Astrocyte (in vitro differentiated cells and primary cell): ENCODE measurements around the gene PRKCH. TPM values are rescaled to one million over a fixed set of nuclear protein-coding genes. Genes with fewer than 3 reads are reported as not detected.

Experiments used
- DNase-seq: peaks from one replicate; pipeline ENCODE4 v3.0.0-alpha.2; 2010; ENCODE audit warnings: low read depth
- FAIRE-seq: peaks from 2 replicates; lab custom pipeline; 2011; peaks lifted over from hg19 to GRCh38; lab: Jason Lieb, UNC
- H2AFZ ChIP-seq: 2 replicates; pipeline ENCODE4 v1.6.0; 2012; ENCODE audit warnings: low read depth, low read length, inconsistent platforms
- H3K27ac ChIP-seq: 2 replicates; pipeline ENCODE4 v1.5.1; 2011; ENCODE audit warnings: low read depth, low read length, inconsistent platforms
- H3K27me3 ChIP-seq: 2 replicates; pipeline ENCODE4 v1.6.0; 2011; ENCODE audit warnings: low read length, inconsistent platforms; ENCODE audit not compliant: insufficient read depth
- H3K36me3 ChIP-seq: 2 replicates; pipeline ENCODE4 v1.5.1; 2011; ENCODE audit warnings: low read length, inconsistent platforms; ENCODE audit not compliant: insufficient read depth
- H3K4me1 ChIP-seq: 2 replicates; pipeline ENCODE4 v1.5.1; 2011; ENCODE audit warnings: low read length, inconsistent platforms; ENCODE audit not compliant: insufficient read depth
- H3K4me2 ChIP-seq: 2 replicates; pipeline ENCODE4 v1.6.0; 2012; ENCODE audit warnings: low read length, inconsistent platforms
- H3K4me3 ChIP-seq: 2 replicates; pipeline ENCODE4 v1.5.1; 2011; ENCODE audit warnings: low read depth, mild to moderate bottlenecking, low read length, inconsistent platforms; ENCODE audit not compliant: insufficient read depth
- H3K79me2 ChIP-seq: 2 replicates; pipeline ENCODE4 v1.6.0; 2012; ENCODE audit warnings: mild to moderate bottlenecking, low read length, inconsistent platforms; ENCODE audit not compliant: insufficient read depth
- H3K9ac ChIP-seq: 2 replicates; pipeline ENCODE4 v1.6.0; 2012; ENCODE audit warnings: mild to moderate bottlenecking, low read length, inconsistent platforms
- H3K9me3 ChIP-seq: 2 replicates; pipeline ENCODE4 v1.5.1; 2012; ENCODE audit warnings: low read depth, mild to moderate bottlenecking, low read length, inconsistent platforms; ENCODE audit not compliant: insufficient read depth
- H4K20me1 ChIP-seq: 2 replicates; pipeline ENCODE4 v1.6.0; 2012; ENCODE audit warnings: low read length, inconsistent platforms; ENCODE audit not compliant: insufficient read depth
- H3K27ac Mint-ChIP-seq: one replicate; pipeline ENCODE4 v1.8.0; 2021; ENCODE audit warnings: mild to moderate bottlenecking, mixed read lengths; ENCODE audit not compliant: unreplicated experiment
- H3K27me3 Mint-ChIP-seq: one replicate; pipeline ENCODE4 v1.8.0; 2021; ENCODE audit warnings: low read depth, mixed read lengths; ENCODE audit not compliant: unreplicated experiment
- H3K36me3 Mint-ChIP-seq: one replicate; pipeline ENCODE4 v1.8.0; 2021; ENCODE audit warnings: low read depth, mixed read lengths; ENCODE audit not compliant: unreplicated experiment
- H3K4me1 Mint-ChIP-seq: one replicate; pipeline ENCODE4 v1.8.0; 2021; ENCODE audit warnings: low read depth, mixed read lengths; ENCODE audit not compliant: unreplicated experiment
- H3K4me3 Mint-ChIP-seq: one replicate; pipeline ENCODE4 v1.8.0; 2021; ENCODE audit warnings: mild to moderate bottlenecking, moderate library complexity, mixed read lengths; ENCODE audit not compliant: unreplicated experiment
- H3K9me3 Mint-ChIP-seq: one replicate; pipeline ENCODE4 v1.8.0; 2021; ENCODE audit warnings: mild to moderate bottlenecking, mixed read lengths; ENCODE audit not compliant: unreplicated experiment
- CTCF ChIP-seq: IDR thresholded peaks from 2 replicates; pipeline ENCODE4 v1.5.1; 2011; ENCODE audit warnings: low read depth, mild to moderate bottlenecking, inconsistent platforms, low read length, moderate library complexity; ENCODE audit not compliant: insufficient read depth
- EZH2 ChIP-seq: IDR thresholded peaks from 2 replicates; pipeline ENCODE4 v1.6.1; 2012; ENCODE audit warnings: mild to moderate bottlenecking, low read length, inconsistent platforms; ENCODE audit not compliant: insufficient read depth
- total RNA-seq: library from RNA; stranded (reverse); gene quantifications from 2 replicates; pipeline ENCODE4 v1.2.1, GENCODE V29; 2021

PRKCH gene
- total RNA-seq, 1 donor from 2014 or later, result 6.0 TPM

- H3K36me3 Mint-ChIP-seq, result no peaks in the 10 kb centered on the region
- no peaks in the 10 kb centered on the region for H3K9me3 Mint-ChIP-seq
- Histone ChIP-seq H3K79me2 (no peaks in the 10 kb centered on the region), H3K9ac (no peak overlapping the region), H3K4me3 (no peak overlapping the region), H3K27me3 (no peaks in the 10 kb centered on the region), H3K27ac (no peak overlapping the region), H3K9me3 (no peaks in the 10 kb centered on the region), H3K4me1 (peaks cover 4% of the 10 kb centered on the region), H3K4me2 (no peak overlapping the region), H2AFZ (no peak overlapping the region), H4K20me1 (no peaks in the 10 kb centered on the region), H3K36me3 (no peaks in the 10 kb centered on the region)
- FAIRE-seq, result no peak
- H3K4me1 Mint-ChIP-seq, result peaks cover 10% of the 10 kb centered on the region
- TF ChIP-seq EZH2 (no peak), CTCF (no peak)
- DNase-seq, result no peak
- H3K27ac Mint-ChIP-seq, result peak overlapping the region; percentile 64
- H3K4me3 Mint-ChIP-seq, result no peak overlapping the region
- H3K27me3 Mint-ChIP-seq, result no peaks in the 10 kb centered on the region
Observed at GRCh38 chr14:61360796-61361525, 39.6 kb downstream of the PRKCH start.

- TF ChIP-seq CTCF (no peak), EZH2 (no peak)
- no peaks in the 10 kb centered on the region for H3K36me3 Mint-ChIP-seq
- H2AFZ ChIP-seq, result no peak overlapping the region
- peaks cover 4% of the 10 kb centered on the region for H3K4me1 Mint-ChIP-seq
- no peaks in the 10 kb centered on the region for H3K36me3 ChIP-seq
- no peak for FAIRE-seq
- no peak for DNase-seq
- no peak overlapping the region for H3K4me3 ChIP-seq
- H3K4me3 Mint-ChIP-seq, result no peak overlapping the region
- no peak overlapping the region for H3K9ac ChIP-seq
- no peaks in the 10 kb centered on the region for H3K9me3 Mint-ChIP-seq
- H3K9me3 ChIP-seq, result no peaks in the 10 kb centered on the region
- H3K27ac Mint-ChIP-seq, result no peak overlapping the region
- no peaks in the 10 kb centered on the region for H3K79me2 ChIP-seq
- no peaks in the 10 kb centered on the region for H3K4me1 ChIP-seq
- H4K20me1 ChIP-seq, result no peaks in the 10 kb centered on the region
- H3K4me2 ChIP-seq, result no peak overlapping the region
- no peak overlapping the region for H3K27ac ChIP-seq
- H3K27me3 ChIP-seq, result no peaks in the 10 kb centered on the region
- no peaks in the 10 kb centered on the region for H3K27me3 Mint-ChIP-seq
Observed at GRCh38 chr14:61362072-61362750, 40.8 kb downstream of the PRKCH start.

GRCh38 chr14:61364243-61364642, 42.9 kb downstream of the PRKCH start:
- Mint-ChIP-seq H3K27ac (no peak overlapping the region), H3K4me3 (no peak overlapping the region), H3K4me1 (no peaks in the 10 kb centered on the region), H3K27me3 (no peaks in the 10 kb centered on the region), H3K36me3 (no peaks in the 10 kb centered on the region), H3K9me3 (no peaks in the 10 kb centered on the region)
- DNase-seq, result no peak
- no peak overlapping the region for H3K27ac ChIP-seq
- H3K9me3 ChIP-seq, result no peaks in the 10 kb centered on the region
- H3K27me3 ChIP-seq, result no peaks in the 10 kb centered on the region
- TF ChIP-seq CTCF, result no peak
- TF ChIP-seq EZH2, result no peak
- no peak overlapping the region for H3K4me3 ChIP-seq
- H3K4me2 ChIP-seq, result no peak overlapping the region
- no peak overlapping the region for H2AFZ ChIP-seq
- H4K20me1 ChIP-seq, result no peaks in the 10 kb centered on the region
- no peak for FAIRE-seq
- no peaks in the 10 kb centered on the region for H3K79me2 ChIP-seq
- H3K9ac ChIP-seq, result no peak overlapping the region
- H3K4me1 ChIP-seq, result no peaks in the 10 kb centered on the region
- H3K36me3 ChIP-seq, result no peaks in the 10 kb centered on the region
